Activated B cell treated with CpG ODN at 0.5 μM for 24 hours (primary cell): ENCODE data around the gene CCDC181. TPM values are rescaled to one million over a fixed set of nuclear protein-coding genes. Genes with fewer than 3 reads are reported as not detected.

Source experiments
- ATAC-seq: fragments of 200-7000 bp; cut with Tn5 transposase; one replicate; pipeline ENCODE4 v1.10.0; 2021; ENCODE audit warnings: low read depth, mild to moderate bottlenecking, moderate library complexity
- CTCF ChIA-PET: fragments of 350-600 bp; sonication (Branson Sonifier 250); formaldehyde crosslinking; loops from one replicate; lab custom pipeline; 2021; ENCODE audit warnings: antibody characterized with exemption; lab: Charles Lee
- POLR2A ChIA-PET: fragments of 350-600 bp; sonication (Branson Sonifier 250); formaldehyde crosslinking; loops from one replicate; lab custom pipeline; 2021; ENCODE audit warnings: antibody characterized with exemption; lab: Charles Lee
- DNase-seq: peaks from one replicate; pipeline ENCODE4 v3.0.0; 2022
- H3K27ac Mint-ChIP-seq: one replicate; pipeline ENCODE4 v1.8.0; 2020; ENCODE audit warnings: mixed read lengths
- H3K27me3 Mint-ChIP-seq: one replicate; pipeline ENCODE4 v1.8.0; 2021; ENCODE audit warnings: mixed read lengths
- H3K36me3 Mint-ChIP-seq: one replicate; pipeline ENCODE4 v1.8.0; 2021; ENCODE audit warnings: low read depth, mixed read lengths
- H3K4me1 Mint-ChIP-seq: one replicate; pipeline ENCODE4 v1.8.0; 2021; ENCODE audit warnings: mixed read lengths
- H3K4me3 Mint-ChIP-seq: one replicate; pipeline ENCODE4 v1.8.0; 2020; ENCODE audit warnings: mild to moderate bottlenecking, mixed read lengths
- H3K9me3 Mint-ChIP-seq: one replicate; pipeline ENCODE4 v1.8.0; 2020; ENCODE audit warnings: mixed read lengths
- intact Hi-C: fragments of 100-400 bp; cut with micrococcal nuclease; formaldehyde crosslinking; loops from one replicate; pipeline ENCODE4 v1.15.1; 2024
- total RNA-seq: library from RNA; stranded (reverse); gene quantifications from 2 replicates; pipeline ENCODE4 v1.2.3, GENCODE V29; 2022
- TF ChIP-seq, protein P1 (sequence below): fragments of 200-600 bp; IDR thresholded peaks from one replicate; pipeline ENCODE4 v1.8.0; 2022; ENCODE audit warnings: antibody characterized with exemption, mild to moderate bottlenecking

CCDC181 gene
- total RNA-seq, 1 donor from 2014 or later, result not detected

DNA sequence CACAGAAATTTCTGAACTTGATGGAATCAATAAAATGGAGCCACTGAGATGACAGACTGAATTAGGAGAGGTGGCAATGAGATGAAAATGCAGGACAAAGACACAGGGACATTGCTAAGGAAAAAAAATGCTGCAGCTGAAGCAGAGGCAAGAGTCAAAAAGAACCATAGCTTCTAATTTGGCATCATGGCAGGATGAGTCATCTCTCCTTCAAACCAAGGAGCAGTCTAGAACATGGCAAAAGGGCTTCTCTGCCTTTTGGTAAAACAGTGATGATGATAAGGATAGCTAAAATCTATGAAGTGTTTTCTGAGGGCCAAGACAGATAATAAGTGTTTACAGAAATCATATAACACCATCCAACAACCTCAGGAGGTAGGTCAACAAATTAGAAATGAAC, 41.7 kb upstream of the CCDC181 start:
- Mint-ChIP-seq H3K4me1 (no peaks in the 10 kb centered on the region), H3K36me3 (peaks cover 5% of the 10 kb centered on the region), H3K4me3 (no peak overlapping the region), H3K27ac (no peak overlapping the region), H3K9me3 (no peaks in the 10 kb centered on the region), H3K27me3 (no peaks in the 10 kb centered on the region)
- ChIA-PET POLR2A (no interaction called here), CTCF (interaction anchor here (0.7 to 1.7 kb wide), 2 partner anchors 77 to 477 kb away, joined by 3 to 8 read pairs; no protein-coding TSS in a partner anchor)
- DNase-seq, result no peak
- intact Hi-C loops, result loop anchor here (5.0 kb wide), 1 partner anchor 338 kb away; no protein-coding TSS in a partner anchor
- ATAC-seq, result no peak
- TF ChIP-seq, protein P1, sequence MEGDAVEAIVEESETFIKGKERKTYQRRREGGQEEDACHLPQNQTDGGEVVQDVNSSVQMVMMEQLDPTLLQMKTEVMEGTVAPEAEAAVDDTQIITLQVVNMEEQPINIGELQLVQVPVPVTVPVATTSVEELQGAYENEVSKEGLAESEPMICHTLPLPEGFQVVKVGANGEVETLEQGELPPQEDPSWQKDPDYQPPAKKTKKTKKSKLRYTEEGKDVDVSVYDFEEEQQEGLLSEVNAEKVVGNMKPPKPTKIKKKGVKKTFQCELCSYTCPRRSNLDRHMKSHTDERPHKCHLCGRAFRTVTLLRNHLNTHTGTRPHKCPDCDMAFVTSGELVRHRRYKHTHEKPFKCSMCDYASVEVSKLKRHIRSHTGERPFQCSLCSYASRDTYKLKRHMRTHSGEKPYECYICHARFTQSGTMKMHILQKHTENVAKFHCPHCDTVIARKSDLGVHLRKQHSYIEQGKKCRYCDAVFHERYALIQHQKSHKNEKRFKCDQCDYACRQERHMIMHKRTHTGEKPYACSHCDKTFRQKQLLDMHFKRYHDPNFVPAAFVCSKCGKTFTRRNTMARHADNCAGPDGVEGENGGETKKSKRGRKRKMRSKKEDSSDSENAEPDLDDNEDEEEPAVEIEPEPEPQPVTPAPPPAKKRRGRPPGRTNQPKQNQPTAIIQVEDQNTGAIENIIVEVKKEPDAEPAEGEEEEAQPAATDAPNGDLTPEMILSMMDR, result no peak

DNA sequence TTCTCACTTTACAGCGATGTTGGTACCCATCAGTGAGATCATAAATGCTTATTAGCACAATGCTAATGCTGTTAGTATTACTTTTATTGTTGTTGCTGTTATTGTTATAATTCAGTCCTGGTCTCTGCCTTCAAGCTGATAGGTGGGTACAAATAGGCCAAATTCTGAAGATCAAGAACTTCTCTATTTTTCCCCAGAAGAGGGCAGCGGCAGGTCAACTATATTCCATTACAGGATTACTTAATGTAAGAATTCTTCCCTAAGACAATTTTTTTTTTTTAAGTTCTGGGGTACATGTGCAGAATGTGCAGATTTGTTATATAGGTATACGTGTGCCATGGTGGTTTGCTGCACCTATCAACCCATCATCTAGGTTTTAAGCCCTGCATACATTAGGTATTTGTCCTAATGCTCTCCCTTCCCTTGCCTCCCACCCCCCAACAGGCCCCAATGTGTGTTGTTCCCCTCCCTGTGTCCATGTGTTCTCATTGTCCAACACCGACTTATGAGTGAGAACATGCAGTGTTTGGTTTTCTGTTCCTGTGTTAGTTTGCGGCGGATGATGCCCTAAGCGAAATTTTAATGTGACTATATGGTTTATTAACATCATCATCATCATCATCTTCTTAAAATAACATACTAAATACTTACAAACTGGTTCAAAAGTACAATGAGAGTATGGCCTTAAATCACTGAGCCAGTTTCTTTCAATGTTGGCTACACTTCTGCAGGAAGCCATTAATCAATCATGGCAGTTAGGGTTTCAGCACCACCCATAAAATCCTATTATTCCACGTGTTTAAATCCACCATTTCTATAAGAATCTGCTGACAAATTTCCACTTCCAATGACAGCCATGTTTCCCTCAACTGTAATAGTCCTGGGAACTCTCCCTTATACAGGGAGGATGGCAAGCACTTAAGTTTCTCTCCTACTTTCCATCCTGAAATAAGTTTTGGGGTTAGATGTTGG, 39.3 kb upstream of the CCDC181 start:
- no peak overlapping the region for H3K4me3 Mint-ChIP-seq
- peaks cover 5% of the 10 kb centered on the region for H3K36me3 Mint-ChIP-seq
- DNase-seq (no peak), ATAC-seq (no peak)
- TF ChIP-seq, protein P1, result no peak
- H3K9me3 Mint-ChIP-seq, result no peaks in the 10 kb centered on the region
- intact Hi-C loops, result loop anchor here (1.0 to 5.0 kb wide), 3 partner anchors 80 to 341 kb away; no protein-coding TSS in a partner anchor
- no peaks in the 10 kb centered on the region for H3K27me3 Mint-ChIP-seq
- CTCF ChIA-PET, result interaction anchor here (0.7 to 3.3 kb wide), 5 partner anchors 79 to 343 kb away, joined by 3 to 10 read pairs (median 4); no protein-coding TSS in a partner anchor
- POLR2A ChIA-PET, result no interaction called here
- H3K4me1 Mint-ChIP-seq, result no peaks in the 10 kb centered on the region
- H3K27ac Mint-ChIP-seq, result no peak overlapping the region

DNA sequence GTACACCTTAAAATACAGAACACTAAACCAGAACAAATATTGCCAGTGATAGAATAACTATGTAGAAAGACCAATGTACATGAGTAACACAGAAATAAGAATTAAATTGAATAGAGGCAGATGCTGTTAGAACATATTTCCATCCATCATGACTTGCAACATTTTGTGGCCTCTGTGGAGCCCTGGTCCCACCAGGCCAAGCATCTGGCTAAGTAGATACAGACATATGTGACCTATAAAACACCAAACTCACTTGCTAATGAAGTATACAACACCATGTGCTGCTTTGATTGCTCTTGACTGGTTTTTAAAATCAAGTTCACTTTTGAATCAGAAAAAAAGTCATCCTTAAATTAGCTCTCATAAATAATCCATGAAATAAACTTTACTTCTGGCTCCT, 38.0 kb upstream of the CCDC181 start:
- DNase-seq (no peak), ATAC-seq (no peak)
- Mint-ChIP-seq H3K4me3 (no peak overlapping the region), H3K27ac (no peak overlapping the region), H3K4me1 (peaks cover under 1% of the 10 kb centered on the region), H3K9me3 (no peaks in the 10 kb centered on the region), H3K36me3 (peaks cover 5% of the 10 kb centered on the region), H3K27me3 (peaks cover 8% of the 10 kb centered on the region)
- TF ChIP-seq, protein P1, result no peak
- intact Hi-C loops, result loop anchor here (5.0 kb wide), 1 partner anchor 342 kb away; no protein-coding TSS in a partner anchor
- CTCF ChIA-PET, result interaction anchor here (1.2 to 3.3 kb wide), 3 partner anchors 81 to 344 kb away, joined by 3 to 10 read pairs (median 4); no protein-coding TSS in a partner anchor
- POLR2A ChIA-PET, result no interaction called here

DNA sequence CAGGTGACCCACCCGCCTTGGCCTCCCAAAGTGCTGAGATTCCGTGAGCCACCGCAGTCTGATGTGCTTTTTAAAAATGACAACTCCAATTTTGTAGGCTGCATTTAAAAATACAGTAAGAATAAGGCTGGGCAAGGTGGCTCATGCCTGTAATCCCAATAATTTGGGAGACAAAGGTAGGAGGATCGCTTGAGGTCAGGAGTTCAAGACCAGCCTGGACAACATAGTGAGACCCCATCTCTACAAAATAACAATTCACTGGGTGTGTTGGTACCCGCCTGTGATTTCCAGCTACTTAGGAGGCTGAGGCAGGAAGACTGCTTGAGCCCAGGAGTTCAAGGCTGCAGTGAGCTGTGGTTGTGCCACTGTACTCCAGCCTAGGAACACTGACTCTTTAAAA, 35.1 kb upstream of the CCDC181 start:
- TF ChIP-seq, protein P1, result no peak
- H3K4me3 Mint-ChIP-seq, result no peak overlapping the region
- DNase-seq (no peak), ATAC-seq (no peak)
- H3K27me3 Mint-ChIP-seq, result peaks cover 14% of the 10 kb centered on the region
- H3K4me1 Mint-ChIP-seq, result peaks cover 4% of the 10 kb centered on the region
- H3K36me3 Mint-ChIP-seq, result no peaks in the 10 kb centered on the region
- H3K27ac Mint-ChIP-seq, result no peak overlapping the region
- ChIA-PET CTCF (no interaction called here), POLR2A (no interaction called here)
- intact Hi-C loops, result no loop called here
- no peaks in the 10 kb centered on the region for H3K9me3 Mint-ChIP-seq
